GM12874 (cell line): ENCODE data around the gene MRPL52.

Experiments
- CTCF ChIP-seq: IDR thresholded peaks from 2 replicates; pipeline ENCODE4 v1.5.1; 2011; ENCODE audit warnings: low read depth, mild to moderate bottlenecking, control low read depth, low read length, moderate library complexity; ENCODE audit not compliant: insufficient read depth

The MRPL52 gene

GRCh38 chr14:22844221-22845102, 14.8 kb downstream of the MRPL52 start:
- no peak for TF ChIP-seq CTCF

- no peak for TF ChIP-seq CTCF
These were observed 15.4 kb downstream of the MRPL52 start for GRCh38 chr14:22845103-22845394.

- TF ChIP-seq CTCF = no peak
These were observed 16.3 kb downstream of the MRPL52 start for GRCh38 chr14:22845821-22846625.

GRCh38 chr14:22846811-22847307, 17.2 kb downstream of the MRPL52 start:
- TF ChIP-seq CTCF = no peak

GRCh38 chr14:22847661-22848341, 18.1 kb downstream of the MRPL52 start:
- TF ChIP-seq CTCF = peak; percentile 52

- TF ChIP-seq CTCF = no peak
These were observed 18.9 kb downstream of the MRPL52 start for GRCh38 chr14:22848351-22849164.
